ENCODE data around the gene ALCAM.

The ALCAM gene

DNA sequence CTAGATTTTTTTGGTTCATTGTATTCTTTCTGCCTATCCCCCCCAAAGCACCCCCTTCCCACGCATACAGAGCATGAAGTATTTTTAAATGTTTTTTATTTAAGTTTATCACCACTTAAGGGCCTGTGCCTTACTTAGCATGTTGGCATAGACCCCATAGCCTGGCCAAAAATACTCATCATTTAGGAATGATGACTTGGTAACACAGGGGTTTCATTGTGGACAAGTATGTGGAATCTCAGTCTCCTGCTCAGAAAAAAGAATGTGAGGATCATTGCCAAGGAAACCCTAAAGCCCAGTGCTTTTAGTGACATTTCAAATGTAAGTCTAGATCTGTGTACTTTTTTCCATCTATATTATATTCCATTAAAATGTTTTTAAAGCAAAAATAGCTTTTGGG, 146.3 kb downstream of the ALCAM start:
- H3K9ac ChIP-seq (ENCODE audit: low read length), result no peak overlapping the region
- H3K4me3 ChIP-seq (ENCODE audit: low read depth, low read length), result no peak overlapping the region
- H3K4me1 ChIP-seq (ENCODE audit: control insufficient read depth, insufficient read depth, low read length), result peaks cover 3% of the 10 kb centered on the region; the same call in 1 of the 2 replicates
- H3K36me3 ChIP-seq (ENCODE audit: control insufficient read depth, insufficient read depth, low read length), result no peaks in the 10 kb centered on the region
- H3K9me3 ChIP-seq (ENCODE audit: control insufficient read depth, insufficient read depth, low read depth, low read length), result no peaks in the 10 kb centered on the region
- H3K27me3 ChIP-seq (ENCODE audit: control insufficient read depth, insufficient read depth, low read length), result no peaks in the 10 kb centered on the region
- H3K27ac ChIP-seq (ENCODE audit: low read depth, low read length), result no peak overlapping the region

DNA sequence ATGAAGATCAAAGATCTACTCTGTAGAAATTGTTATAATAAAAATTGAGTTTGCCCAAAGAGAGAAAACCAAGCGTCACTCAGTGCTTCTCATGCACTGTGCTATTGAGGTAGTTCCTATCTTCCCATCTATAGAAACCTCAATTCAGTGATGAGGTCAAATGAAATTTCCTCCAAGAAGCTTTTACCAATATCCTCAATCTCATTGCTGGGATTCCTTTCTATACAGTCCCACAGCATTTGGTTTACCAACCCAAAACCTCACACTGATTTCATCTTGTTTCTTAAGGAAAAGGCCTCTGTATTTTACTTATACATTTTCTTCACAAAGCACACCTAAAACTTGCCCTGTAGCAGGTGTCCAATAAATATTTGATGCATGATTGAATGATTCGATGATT, 147.2 kb downstream of the ALCAM start:
- Histone ChIP-seq H3K27ac (ENCODE audit: low read depth, low read length) (no peak overlapping the region), H3K4me1 (ENCODE audit: control insufficient read depth, insufficient read depth, low read length) (peaks cover 3% of the 10 kb centered on the region; the same call in 1 of the 2 replicates), H3K9ac (ENCODE audit: low read length) (no peak overlapping the region), H3K4me3 (ENCODE audit: low read depth, low read length) (no peak overlapping the region), H3K9me3 (ENCODE audit: control insufficient read depth, insufficient read depth, low read depth, low read length) (no peaks in the 10 kb centered on the region), H3K36me3 (ENCODE audit: control insufficient read depth, insufficient read depth, low read length) (no peaks in the 10 kb centered on the region), H3K27me3 (ENCODE audit: control insufficient read depth, insufficient read depth, low read length) (no peaks in the 10 kb centered on the region)

DNA sequence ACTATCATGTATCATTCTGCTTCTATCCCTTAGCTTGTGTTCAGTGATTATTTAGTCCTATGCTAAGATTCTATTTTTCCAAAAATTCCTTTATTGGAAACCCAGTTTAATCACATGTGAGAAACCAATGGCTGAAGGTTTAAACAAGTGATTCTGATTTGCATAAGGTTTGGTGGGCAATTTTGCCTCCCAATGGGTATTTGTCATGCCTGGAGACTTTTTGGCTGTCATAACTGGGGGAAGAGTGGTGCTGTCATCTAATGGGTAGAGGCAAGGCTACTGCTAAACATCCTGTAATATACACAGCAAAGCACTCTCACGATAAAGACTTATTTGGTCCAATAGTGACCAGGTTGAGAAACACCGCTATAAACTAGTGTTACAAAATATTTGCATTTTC, 148.7 kb downstream of the ALCAM start:
- Histone ChIP-seq H3K9ac (ENCODE audit: low read length) (no peak overlapping the region), H3K4me1 (ENCODE audit: control insufficient read depth, insufficient read depth, low read length) (peaks cover 3% of the 10 kb centered on the region; the same call in 1 of the 2 replicates)

DNA sequence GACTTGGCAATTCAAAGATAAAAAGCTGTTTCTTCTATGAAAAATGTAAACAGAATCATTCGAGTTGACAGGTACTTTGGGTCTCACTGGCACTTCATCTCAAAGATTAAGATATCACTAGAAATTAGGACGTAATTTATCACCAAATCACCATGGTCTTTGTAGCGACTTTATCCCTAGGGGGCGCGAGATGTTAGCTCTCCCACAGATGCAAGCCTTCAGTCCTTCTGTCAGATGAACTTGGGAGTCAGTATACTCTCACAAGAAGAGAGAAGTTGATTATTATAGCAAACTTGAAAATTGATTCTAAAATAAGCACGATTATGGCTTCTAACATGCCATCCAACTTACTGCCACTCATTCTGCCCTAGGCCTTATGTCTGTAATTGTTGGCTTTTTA, 150.3 kb downstream of the ALCAM start:
- Histone ChIP-seq H3K4me3 (ENCODE audit: low read depth, low read length) (no peak overlapping the region), H3K36me3 (ENCODE audit: control insufficient read depth, insufficient read depth, low read length) (no peaks in the 10 kb centered on the region), H3K27ac (ENCODE audit: low read depth, low read length) (no peak overlapping the region), H3K9ac (ENCODE audit: low read length) (no peak overlapping the region), H3K27me3 (ENCODE audit: control insufficient read depth, insufficient read depth, low read length) (no peaks in the 10 kb centered on the region), H3K9me3 (ENCODE audit: control insufficient read depth, insufficient read depth, low read depth, low read length) (no peaks in the 10 kb centered on the region), H3K4me1 (ENCODE audit: control insufficient read depth, insufficient read depth, low read length) (no peaks in the 10 kb centered on the region; the same call in 1 of the 2 replicates)

More for the DNA sequence above, 148.7 kb downstream of the ALCAM start:
- H3K27me3 ChIP-seq (ENCODE audit: control insufficient read depth, insufficient read depth, low read length), result no peaks in the 10 kb centered on the region
- H3K36me3 ChIP-seq (ENCODE audit: control insufficient read depth, insufficient read depth, low read length), result no peaks in the 10 kb centered on the region
- H3K4me3 ChIP-seq (ENCODE audit: low read depth, low read length), result no peak overlapping the region
- H3K27ac ChIP-seq (ENCODE audit: low read depth, low read length), result no peak overlapping the region
- no peaks in the 10 kb centered on the region for H3K9me3 ChIP-seq (ENCODE audit: control insufficient read depth, insufficient read depth, low read depth, low read length)

DNA sequence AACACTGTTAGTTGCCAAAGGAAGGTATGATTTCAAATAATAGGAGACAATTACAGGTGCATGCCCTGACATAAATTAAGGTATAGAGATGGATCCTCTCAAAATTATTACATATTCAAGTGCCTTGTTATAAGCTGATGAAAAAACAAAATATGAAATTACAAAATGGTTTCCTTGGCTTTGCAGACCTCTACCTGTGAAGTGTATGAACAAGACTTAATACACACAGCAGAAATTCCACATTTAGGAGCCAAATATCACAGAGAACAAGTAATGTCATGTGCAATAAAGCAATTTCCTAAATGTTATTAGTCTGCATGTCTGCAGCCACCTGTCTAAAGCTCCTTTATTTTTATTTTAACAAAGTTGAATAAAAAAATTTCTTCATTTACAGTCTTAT, 151.5 kb downstream of the ALCAM start:
- Histone ChIP-seq H3K4me3 (ENCODE audit: low read depth, low read length) (no peak overlapping the region), H3K27me3 (ENCODE audit: control insufficient read depth, insufficient read depth, low read length) (no peaks in the 10 kb centered on the region), H3K27ac (ENCODE audit: low read depth, low read length) (no peak overlapping the region), H3K9ac (ENCODE audit: low read length) (no peak overlapping the region), H3K36me3 (ENCODE audit: control insufficient read depth, insufficient read depth, low read length) (no peaks in the 10 kb centered on the region), H3K9me3 (ENCODE audit: control insufficient read depth, insufficient read depth, low read depth, low read length) (no peaks in the 10 kb centered on the region), H3K4me1 (ENCODE audit: control insufficient read depth, insufficient read depth, low read length) (no peaks in the 10 kb centered on the region; the same call in 1 of the 2 replicates)

DNA sequence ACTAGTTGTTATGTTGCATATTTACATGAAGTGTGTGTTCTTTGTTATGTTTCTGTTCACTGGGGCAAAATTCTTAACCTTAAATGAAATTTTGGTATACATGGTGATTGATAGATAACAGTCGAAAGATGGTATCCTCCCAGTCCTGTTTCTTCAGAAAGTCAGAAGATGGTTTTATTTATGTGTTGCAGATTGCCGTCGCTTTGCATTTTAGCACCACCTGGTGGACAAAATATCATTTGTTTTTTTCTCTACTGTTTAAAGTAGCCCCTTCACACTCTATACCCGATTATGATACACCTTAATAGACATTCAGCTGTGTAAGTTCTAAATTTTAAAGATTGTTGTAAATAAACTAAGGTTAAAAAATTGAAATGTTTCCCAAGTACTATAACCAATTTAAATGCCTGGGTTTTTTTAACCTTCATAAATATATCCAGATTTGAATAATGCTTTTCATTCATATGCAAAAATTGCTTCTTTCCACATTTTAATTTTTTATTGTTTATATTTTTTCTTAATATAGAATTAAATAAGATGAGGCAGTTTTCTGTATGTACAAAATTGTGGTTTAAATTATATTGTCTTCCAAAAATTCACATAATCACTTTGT, 152.2 kb downstream of the ALCAM start:
- Histone ChIP-seq H3K4me3 (ENCODE audit: low read depth, low read length) (no peak overlapping the region), H3K9me3 (ENCODE audit: control insufficient read depth, insufficient read depth, low read depth, low read length) (no peaks in the 10 kb centered on the region), H3K27me3 (ENCODE audit: control insufficient read depth, insufficient read depth, low read length) (no peaks in the 10 kb centered on the region), H3K9ac (ENCODE audit: low read length) (no peak overlapping the region), H3K36me3 (ENCODE audit: control insufficient read depth, insufficient read depth, low read length) (no peaks in the 10 kb centered on the region), H3K4me1 (ENCODE audit: control insufficient read depth, insufficient read depth, low read length) (no peaks in the 10 kb centered on the region; the same call in 1 of the 2 replicates), H3K27ac (ENCODE audit: low read depth, low read length) (no peak overlapping the region)

DNA sequence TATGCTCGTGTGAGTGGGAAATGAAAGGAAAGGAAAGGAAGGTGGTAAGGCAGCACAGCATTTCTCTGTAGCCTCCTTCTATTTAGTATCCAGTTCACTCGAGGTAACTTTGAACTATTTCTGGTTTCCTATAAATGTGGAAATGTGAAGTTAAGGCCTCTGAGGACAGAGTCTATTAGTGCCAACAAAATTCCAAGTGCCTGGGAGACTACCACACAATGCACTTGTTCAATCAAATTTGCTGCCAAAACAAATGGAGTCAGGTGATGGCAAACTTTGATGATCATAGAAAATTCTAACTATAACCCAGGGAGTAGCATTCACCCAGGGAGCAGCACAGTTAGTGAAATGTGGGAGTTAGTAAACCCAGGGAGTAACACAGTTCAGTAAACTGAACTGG, 155.1 kb downstream of the ALCAM start:
- H3K4me1 ChIP-seq (ENCODE audit: control insufficient read depth, insufficient read depth, low read length), result no peaks in the 10 kb centered on the region
- H3K27me3 ChIP-seq (ENCODE audit: control insufficient read depth, insufficient read depth, low read length), result no peaks in the 10 kb centered on the region
- no peak overlapping the region for H3K4me3 ChIP-seq (ENCODE audit: low read depth, low read length)
- no peak overlapping the region for H3K27ac ChIP-seq (ENCODE audit: low read depth, low read length)
- H3K9ac ChIP-seq (ENCODE audit: low read length), result no peak overlapping the region
- no peaks in the 10 kb centered on the region for H3K36me3 ChIP-seq (ENCODE audit: control insufficient read depth, insufficient read depth, low read length)
- H3K9me3 ChIP-seq (ENCODE audit: control insufficient read depth, insufficient read depth, low read depth, low read length), result no peaks in the 10 kb centered on the region

DNA sequence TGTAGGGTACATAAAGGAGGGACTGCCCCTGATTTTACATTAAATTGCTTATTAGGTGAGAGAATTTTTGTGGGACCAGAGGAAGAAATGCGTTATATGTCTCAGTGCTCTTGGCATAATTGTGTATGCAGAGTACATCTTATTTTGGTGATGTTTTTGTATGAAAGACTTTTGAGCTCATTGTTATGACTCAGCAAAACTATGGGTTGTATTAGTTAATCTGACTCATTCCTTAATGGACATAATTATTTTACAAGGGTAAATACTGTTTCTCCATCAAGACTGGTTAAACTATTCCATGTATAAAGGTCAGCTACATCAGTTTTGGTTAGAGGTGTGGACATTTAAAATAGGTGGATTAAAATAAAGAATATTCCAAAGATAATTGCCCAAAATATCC, 156.8 kb downstream of the ALCAM start:
- no peaks in the 10 kb centered on the region for H3K27me3 ChIP-seq (ENCODE audit: control insufficient read depth, insufficient read depth, low read length)
- no peaks in the 10 kb centered on the region for H3K36me3 ChIP-seq (ENCODE audit: control insufficient read depth, insufficient read depth, low read length)
- H3K4me1 ChIP-seq (ENCODE audit: control insufficient read depth, insufficient read depth, low read length), result no peaks in the 10 kb centered on the region
- no peak overlapping the region for H3K9ac ChIP-seq (ENCODE audit: low read length)
- H3K9me3 ChIP-seq (ENCODE audit: control insufficient read depth, insufficient read depth, low read depth, low read length), result no peaks in the 10 kb centered on the region
- no peak overlapping the region for H3K27ac ChIP-seq (ENCODE audit: low read depth, low read length)
- no peak overlapping the region for H3K4me3 ChIP-seq (ENCODE audit: low read depth, low read length)

DNA sequence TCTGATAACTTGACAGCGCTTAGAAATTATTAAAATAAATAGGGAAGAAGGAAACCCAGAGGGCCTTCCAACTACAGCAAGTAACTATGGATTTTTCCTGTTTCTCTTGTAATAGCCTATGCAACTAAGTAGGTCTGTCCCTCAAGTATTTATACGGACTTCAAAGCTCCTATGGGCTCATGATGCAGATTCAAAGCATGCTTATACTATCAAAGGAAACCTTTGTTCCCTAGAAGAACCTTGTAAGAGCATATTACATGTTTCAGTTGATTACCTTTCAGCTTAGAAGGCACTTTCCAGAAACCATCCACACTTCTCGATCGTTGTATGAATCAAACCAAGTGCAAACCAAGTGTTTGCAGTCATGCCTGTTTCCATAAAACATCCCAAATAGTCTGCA, 158.8 kb downstream of the ALCAM start:
- no peaks in the 10 kb centered on the region for H3K36me3 ChIP-seq (ENCODE audit: control insufficient read depth, insufficient read depth, low read length)
- no peaks in the 10 kb centered on the region for H3K4me1 ChIP-seq (ENCODE audit: control insufficient read depth, insufficient read depth, low read length)
- H3K27ac ChIP-seq (ENCODE audit: low read depth, low read length), result no peak overlapping the region

DNA sequence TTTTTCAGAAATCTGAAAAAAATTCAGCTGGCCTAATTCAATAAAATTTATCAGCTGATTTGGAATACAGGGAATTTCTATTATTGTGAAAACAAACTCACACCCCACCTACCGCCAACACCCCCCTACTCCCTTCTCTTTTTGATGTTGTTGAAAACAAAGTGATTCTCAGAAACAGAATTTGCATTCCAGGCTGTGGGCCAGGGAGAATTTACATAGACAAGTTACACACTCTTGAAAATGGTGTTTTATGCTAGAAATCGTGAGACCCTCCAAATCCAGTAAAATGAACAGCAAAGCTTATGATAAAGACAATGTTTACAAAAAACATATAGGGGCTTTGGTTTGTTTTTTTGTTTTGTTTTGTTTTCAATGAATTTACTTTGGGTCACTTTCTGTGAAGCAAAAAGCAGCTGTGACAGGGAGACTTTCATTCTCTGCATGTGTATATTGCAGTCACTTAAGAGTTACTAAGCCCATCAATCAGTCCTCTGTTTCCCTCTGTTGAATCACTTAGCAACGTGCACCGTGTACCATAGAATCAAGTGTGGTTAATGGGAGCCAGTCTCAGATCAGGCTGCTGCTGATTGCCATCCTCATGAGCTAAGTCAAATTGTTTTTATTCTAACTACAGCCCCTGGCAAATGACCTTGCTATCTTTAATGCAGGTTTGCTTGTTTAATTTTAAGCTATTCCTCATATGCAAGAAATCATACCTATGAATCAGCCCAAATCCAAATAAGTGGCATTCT, 159.8 kb downstream of the ALCAM start:
- Histone ChIP-seq H3K9me3 (ENCODE audit: control insufficient read depth, insufficient read depth, low read depth, low read length) (no peaks in the 10 kb centered on the region), H3K4me3 (ENCODE audit: low read depth, low read length) (no peak overlapping the region), H3K4me1 (ENCODE audit: control insufficient read depth, insufficient read depth, low read length) (no peaks in the 10 kb centered on the region), H3K27ac (ENCODE audit: low read depth, low read length) (no peak overlapping the region), H3K36me3 (ENCODE audit: control insufficient read depth, insufficient read depth, low read length) (no peaks in the 10 kb centered on the region), H3K27me3 (ENCODE audit: control insufficient read depth, insufficient read depth, low read length) (no peaks in the 10 kb centered on the region), H3K9ac (ENCODE audit: low read length) (no peak overlapping the region)

More for the DNA sequence above, 158.8 kb downstream of the ALCAM start:
- Histone ChIP-seq H3K9ac (ENCODE audit: low read length) (no peak overlapping the region), H3K9me3 (ENCODE audit: control insufficient read depth, insufficient read depth, low read depth, low read length) (no peaks in the 10 kb centered on the region), H3K27me3 (ENCODE audit: control insufficient read depth, insufficient read depth, low read length) (no peaks in the 10 kb centered on the region), H3K4me3 (ENCODE audit: low read depth, low read length) (no peak overlapping the region)

DNA sequence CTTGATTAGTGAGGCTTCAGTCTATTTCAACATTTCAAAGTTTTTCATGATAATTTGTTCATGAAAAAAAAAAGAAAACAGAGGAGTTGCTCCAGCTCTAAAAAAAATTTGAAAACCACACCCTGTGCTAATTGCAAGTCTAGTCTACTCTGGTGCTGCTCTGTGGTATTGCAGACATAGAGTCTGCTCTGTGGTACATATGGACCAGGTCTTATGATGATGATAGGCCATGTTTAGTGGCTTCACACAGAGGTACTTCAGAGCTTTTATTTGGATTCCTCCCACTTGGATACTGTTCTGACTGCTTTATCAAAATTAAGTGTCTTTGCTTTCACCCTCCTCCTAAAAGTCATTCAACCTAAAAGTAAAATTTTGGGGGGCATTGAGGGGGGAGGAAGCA, 160.8 kb downstream of the ALCAM start:
- H3K9ac ChIP-seq (ENCODE audit: low read length), result no peak overlapping the region
- no peak overlapping the region for H3K4me3 ChIP-seq (ENCODE audit: low read depth, low read length)
- H3K27ac ChIP-seq (ENCODE audit: low read depth, low read length), result no peak overlapping the region
- H3K27me3 ChIP-seq (ENCODE audit: control insufficient read depth, insufficient read depth, low read length), result no peaks in the 10 kb centered on the region
- H3K36me3 ChIP-seq (ENCODE audit: control insufficient read depth, insufficient read depth, low read length), result no peaks in the 10 kb centered on the region; the same call in 1 of the 2 replicates
- H3K9me3 ChIP-seq (ENCODE audit: control insufficient read depth, insufficient read depth, low read depth, low read length), result no peaks in the 10 kb centered on the region
- no peaks in the 10 kb centered on the region for H3K4me1 ChIP-seq (ENCODE audit: control insufficient read depth, insufficient read depth, low read length)
